AG04450 (cell line): ENCODE data around the gene ARID4B. TPM values are rescaled to one million over a fixed set of nuclear protein-coding genes. Genes with fewer than 3 reads are reported as not detected.

Source experiments
- CTCF ChIA-PET: fragments of 300-600, 350-600 bp; formaldehyde crosslinking; extraction: SDS; loops from one replicate; lab custom pipeline; 2022; ENCODE audit warnings: antibody characterized with exemption, inconsistent platforms; lab: Charles Lee
- POLR2A ChIA-PET: fragments of 350-600 bp; formaldehyde crosslinking; extraction: SDS; loops from one replicate; lab custom pipeline; 2021; ENCODE audit warnings: antibody characterized with exemption, inconsistent platforms; lab: Yijun Ruan, JAX
- DNase-seq: peaks from one replicate; pipeline ENCODE4 v3.0.0-alpha.2; 2011; ENCODE audit warnings: low read depth, low spot score
- H3K27ac ChIP-seq: one replicate; pipeline ENCODE4 v1.5.1; 2012; ENCODE audit warnings: low read depth, low read length, control low read depth
- H3K27me3 ChIP-seq: one replicate; pipeline ENCODE4 v1.6.0; 2012; ENCODE audit warnings: low read length; ENCODE audit not compliant: control insufficient read depth, insufficient read depth
- H3K4me3 ChIP-seq: 2 replicates; pipeline ENCODE4 v1.5.1; 2011; ENCODE audit warnings: mild to moderate bottlenecking, low read depth, low read length, control low read depth
- H3K9me3 ChIP-seq: 2 replicates; pipeline ENCODE4 v1.5.1; 2012; ENCODE audit warnings: low read length; ENCODE audit not compliant: control insufficient read depth, insufficient read depth
- polyA plus RNA-seq: library from polyadenylated mRNA; depleted of rRNA; stranded (reverse); fragments of >200 nt; gene quantifications from 2 replicates; pipeline ENCODE4 v1.2.3, GENCODE V29; 2011
- TF ChIP-seq, protein P1 (sequence below): IDR thresholded peaks from 2 replicates; pipeline ENCODE4 v1.5.1; 2011; ENCODE audit warnings: low read depth, low read length, control low read depth, inconsistent platforms

ARID4B gene
- polyA plus RNA-seq, 1 experiment: 15.6 TPM

DNA sequence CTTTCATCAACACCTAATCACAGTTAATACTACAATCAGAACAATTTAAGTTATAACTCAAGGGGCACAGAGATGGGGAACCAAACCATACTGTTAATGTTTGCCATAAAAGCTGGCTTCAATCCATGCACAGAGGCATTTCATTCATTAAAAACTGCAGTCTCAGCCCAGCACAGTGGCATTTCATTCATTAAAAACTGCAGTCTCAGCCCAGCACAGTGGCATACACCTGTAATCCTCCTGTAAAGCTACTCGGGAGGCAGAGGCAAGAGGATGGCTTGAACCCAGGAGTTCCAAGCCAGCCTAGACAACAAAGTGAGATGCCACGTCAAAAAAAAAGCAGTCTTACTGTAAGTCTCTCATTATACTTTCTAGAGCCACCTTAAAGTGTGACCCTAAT is 29.2 kb downstream of the ARID4B start:
- Histone ChIP-seq H3K27ac (no peak overlapping the region), H3K9me3 (no peaks in the 10 kb centered on the region), H3K27me3 (no peaks in the 10 kb centered on the region), H3K4me3 (no peak overlapping the region)
- POLR2A ChIA-PET: interaction anchor here (0.6 to 0.7 kb wide), 2 partner anchors 30 to 117 kb away, joined by 3 to 7 read pairs; partner anchors contain the start of gene GGPS1
- CTCF ChIA-PET: no interaction called here
- TF ChIP-seq, protein P1, sequence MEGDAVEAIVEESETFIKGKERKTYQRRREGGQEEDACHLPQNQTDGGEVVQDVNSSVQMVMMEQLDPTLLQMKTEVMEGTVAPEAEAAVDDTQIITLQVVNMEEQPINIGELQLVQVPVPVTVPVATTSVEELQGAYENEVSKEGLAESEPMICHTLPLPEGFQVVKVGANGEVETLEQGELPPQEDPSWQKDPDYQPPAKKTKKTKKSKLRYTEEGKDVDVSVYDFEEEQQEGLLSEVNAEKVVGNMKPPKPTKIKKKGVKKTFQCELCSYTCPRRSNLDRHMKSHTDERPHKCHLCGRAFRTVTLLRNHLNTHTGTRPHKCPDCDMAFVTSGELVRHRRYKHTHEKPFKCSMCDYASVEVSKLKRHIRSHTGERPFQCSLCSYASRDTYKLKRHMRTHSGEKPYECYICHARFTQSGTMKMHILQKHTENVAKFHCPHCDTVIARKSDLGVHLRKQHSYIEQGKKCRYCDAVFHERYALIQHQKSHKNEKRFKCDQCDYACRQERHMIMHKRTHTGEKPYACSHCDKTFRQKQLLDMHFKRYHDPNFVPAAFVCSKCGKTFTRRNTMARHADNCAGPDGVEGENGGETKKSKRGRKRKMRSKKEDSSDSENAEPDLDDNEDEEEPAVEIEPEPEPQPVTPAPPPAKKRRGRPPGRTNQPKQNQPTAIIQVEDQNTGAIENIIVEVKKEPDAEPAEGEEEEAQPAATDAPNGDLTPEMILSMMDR: no peak
- DNase-seq: no peak

DNA sequence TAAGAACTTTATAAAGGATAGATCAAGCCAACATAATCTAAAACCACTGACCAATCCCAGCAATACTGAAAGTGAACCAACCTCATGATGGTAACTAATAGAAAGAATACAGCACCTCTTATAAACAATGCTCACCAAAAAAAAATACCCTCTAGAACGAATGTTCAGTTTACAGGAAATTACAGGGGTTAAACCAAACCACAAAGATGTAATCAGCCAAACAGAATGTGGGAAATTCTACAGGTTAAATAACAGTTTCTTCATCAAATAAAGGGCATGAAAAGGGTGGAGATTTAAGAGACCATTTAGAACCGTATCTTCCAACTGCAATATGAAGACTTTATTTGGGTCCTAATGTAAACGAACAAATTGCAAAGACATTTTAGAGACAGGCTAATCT is 30.4 kb downstream of the ARID4B start:
- no peak overlapping the region for H3K4me3 ChIP-seq
- TF ChIP-seq, protein P1: no peak
- no peak overlapping the region for H3K27ac ChIP-seq
- POLR2A ChIA-PET: no interaction called here
- CTCF ChIA-PET: no interaction called here
- no peaks in the 10 kb centered on the region for H3K27me3 ChIP-seq
- H3K9me3 ChIP-seq: no peaks in the 10 kb centered on the region
- no peak for DNase-seq

DNA sequence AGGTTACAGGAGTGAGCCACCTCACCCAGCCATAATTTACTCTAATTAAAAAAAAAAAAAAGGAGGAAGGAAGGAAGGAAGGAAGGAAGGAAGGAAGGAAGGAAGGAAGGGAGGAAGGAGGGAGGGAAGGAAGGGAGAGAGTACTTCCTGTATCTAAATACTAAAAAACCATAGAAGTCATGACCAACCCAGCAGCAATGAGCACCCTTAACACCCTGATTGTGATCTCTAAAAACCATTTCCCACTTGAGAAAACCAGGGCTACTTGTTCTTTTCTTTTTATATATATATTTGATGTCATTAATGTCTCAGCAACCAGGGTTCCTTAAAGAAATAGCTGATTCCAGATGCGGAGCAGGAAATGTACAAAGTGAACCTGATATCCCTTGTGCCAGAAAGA is 31.2 kb downstream of the ARID4B start:
- no peak for DNase-seq
- Histone ChIP-seq H3K27ac (no peak overlapping the region), H3K9me3 (no peaks in the 10 kb centered on the region), H3K27me3 (no peaks in the 10 kb centered on the region), H3K4me3 (no peak overlapping the region)
- POLR2A ChIA-PET: no interaction called here
- CTCF ChIA-PET: interaction anchor here (0.7 kb wide), 1 partner anchor 204 kb away, joined by 4 read pairs; no protein-coding TSS in a partner anchor
- TF ChIP-seq, protein P1: no peak

DNA sequence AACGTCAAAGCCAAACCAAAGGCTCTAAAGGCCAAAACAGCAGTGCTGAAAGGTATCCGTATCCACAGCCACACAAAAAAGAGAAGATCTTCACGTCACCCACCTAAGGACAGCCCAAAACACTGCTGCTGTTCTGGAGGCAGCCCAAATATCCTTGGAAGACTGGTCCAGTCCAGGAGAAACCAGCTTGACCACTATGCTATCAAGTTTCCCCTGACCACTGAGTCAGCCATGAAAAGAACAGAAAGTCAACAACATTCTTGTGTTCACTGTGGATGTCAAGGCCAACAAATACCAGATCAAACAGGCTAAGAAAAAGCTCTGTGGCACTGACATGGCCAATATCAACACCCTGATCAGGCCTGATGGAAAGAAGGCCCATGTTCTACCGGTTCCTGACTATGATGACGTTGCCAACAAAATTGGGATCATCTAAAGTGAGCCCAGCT is 32.1 kb downstream of the ARID4B start:
- H3K9me3 ChIP-seq: no peaks in the 10 kb centered on the region

DNA sequence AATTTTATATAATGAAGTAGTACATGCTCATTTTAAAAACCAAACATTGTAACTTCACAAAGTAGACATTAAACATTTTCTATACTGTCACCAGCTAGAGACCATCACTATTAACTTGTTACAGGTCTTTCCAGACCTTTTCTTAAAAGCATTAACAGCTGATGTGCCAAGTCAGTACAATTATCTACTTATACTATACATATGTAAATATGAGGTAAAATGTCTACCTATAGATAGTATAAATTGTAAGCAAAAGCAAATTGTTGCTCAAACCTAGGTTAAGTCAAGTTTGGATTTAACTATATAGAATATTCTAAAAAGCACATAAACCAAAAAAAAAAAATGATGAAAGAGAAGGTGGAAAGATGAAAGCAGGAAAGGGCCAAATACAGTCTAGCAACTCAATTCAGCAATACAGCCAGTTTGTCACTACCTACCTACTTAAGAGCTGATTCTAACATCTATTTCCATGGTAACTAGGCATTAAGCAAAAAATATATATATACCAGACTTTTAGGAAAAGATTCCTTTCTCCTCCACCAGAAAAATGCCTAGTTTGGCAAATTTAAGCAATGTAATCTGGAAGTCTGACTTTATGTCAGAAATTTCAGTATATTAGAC is 34.5 kb downstream of the ARID4B start:
- POLR2A ChIA-PET: no interaction called here
- Histone ChIP-seq H3K9me3 (no peaks in the 10 kb centered on the region), H3K27ac (no peak overlapping the region), H3K27me3 (no peaks in the 10 kb centered on the region), H3K4me3 (no peak overlapping the region)
- TF ChIP-seq, protein P1: no peak
- no peak for DNase-seq
- CTCF ChIA-PET: interaction anchor here (0.7 kb wide), 1 partner anchor 125 kb away, joined by 3 read pairs; no protein-coding TSS in a partner anchor

More for the DNA sequence above, 32.1 kb downstream of the ARID4B start:
- Histone ChIP-seq H3K4me3 (no peak overlapping the region), H3K27ac (peak overlapping the region; percentile 13), H3K27me3 (no peaks in the 10 kb centered on the region)
- POLR2A ChIA-PET: no interaction called here
- DNase-seq: peak; percentile 20
- TF ChIP-seq, protein P1: no peak
- CTCF ChIA-PET: interaction anchor here (0.7 kb wide), 1 partner anchor 205 kb away, joined by 4 read pairs; no protein-coding TSS in a partner anchor
